DMS 273 treated with DMSO at 0.1 percent for 48 hours (cell line): Measurements from ENCODE around the gene CDKN2D.
A peak's percentile ranks its signal among the peaks of the same experiment; 100 is the strongest.

Experiments
- DNase-seq: peaks from one replicate; lab custom pipeline; 2025; lab: John Stamatoyannopoulos, UW

The CDKN2D gene

GRCh38 chr19:10568826-10569651, at the start of gene CDKN2D:
TSS of gene CDKN2D (minus strand) at chr19:10568979. CDS start at chr19:10568653, 326 bp downstream.
- peak; percentile 98 for DNase-seq

- DNase-seq = no peak
Measured at GRCh38 chr19:10617409-10618121, 48.8 kb upstream of the CDKN2D start.

GRCh38 chr19:10615429-10616023, 46.7 kb upstream of the CDKN2D start:
- DNase-seq = no peak

- no peak for DNase-seq
Measured at GRCh38 chr19:10612499-10613119, 43.8 kb upstream of the CDKN2D start.

GRCh38 chr19:10611907-10612306, 43.1 kb upstream of the CDKN2D start:
- DNase-seq = no peak

GRCh38 chr19:10604460-10604980, 35.7 kb upstream of the CDKN2D start:
- no peak for DNase-seq

GRCh38 chr19:10603873-10604459, 35.2 kb upstream of the CDKN2D start:
- no peak for DNase-seq

- no peak for DNase-seq
Measured at GRCh38 chr19:10603084-10603872, 34.5 kb upstream of the CDKN2D start.

- peak; percentile 24 for DNase-seq
Measured at GRCh38 chr19:10602330-10603083, 33.7 kb upstream of the CDKN2D start.

GRCh38 chr19:10601999-10602329, 33.2 kb upstream of the CDKN2D start:
- no peak for DNase-seq

- no peak for DNase-seq
Measured at GRCh38 chr19:10600149-10600548, 31.4 kb upstream of the CDKN2D start.

GRCh38 chr19:10593820-10594637, 25.2 kb upstream of the CDKN2D start:
- no peak for DNase-seq

GRCh38 chr19:10593148-10593547, 24.4 kb upstream of the CDKN2D start:
- no peak for DNase-seq

- no peak for DNase-seq
Measured at GRCh38 chr19:10587839-10588150, 19.0 kb upstream of the CDKN2D start.

GRCh38 chr19:10587022-10587838, 18.5 kb upstream of the CDKN2D start, which contains the start of gene AP1M2:
TSS of gene AP1M2 (minus strand) at chr19:10587312. CDS start at chr19:10587231, 81 bp downstream.
- no peak for DNase-seq

GRCh38 chr19:10586396-10586795, 17.6 kb upstream of the CDKN2D start:
- DNase-seq = no peak

- no peak for DNase-seq
Measured at GRCh38 chr19:10583036-10583776, 14.4 kb upstream of the CDKN2D start.

- no peak for DNase-seq
Measured at GRCh38 chr19:10582091-10582490, 13.3 kb upstream of the CDKN2D start.
